NCI-H146 (cell line): ENCODE results near the gene SS18.

ENCODE experiments used
- DNase-seq: peaks from one replicate; lab custom pipeline; 2025; lab: John Stamatoyannopoulos, UW

Gene SS18

DNA sequence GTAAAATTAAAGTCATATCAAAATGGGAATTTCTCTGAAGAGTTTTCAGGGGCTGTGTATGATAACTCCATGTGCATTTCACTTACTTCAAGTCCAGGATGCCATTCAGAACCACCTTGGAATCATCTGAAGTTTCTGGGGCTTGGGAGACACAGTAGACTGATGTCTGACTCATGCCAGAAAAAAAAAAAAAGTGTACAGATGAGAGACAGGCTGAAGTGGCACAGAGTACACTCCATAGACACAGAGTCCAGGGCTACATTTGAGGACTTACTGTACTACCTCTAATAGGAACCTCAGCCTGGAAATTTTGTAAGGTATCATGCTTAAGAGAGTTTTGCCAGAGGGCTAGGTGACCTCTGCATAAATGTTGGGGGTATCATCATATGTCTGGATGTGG, 92.0 kb downstream of the SS18 start:
- DNase-seq: no peak

DNA sequence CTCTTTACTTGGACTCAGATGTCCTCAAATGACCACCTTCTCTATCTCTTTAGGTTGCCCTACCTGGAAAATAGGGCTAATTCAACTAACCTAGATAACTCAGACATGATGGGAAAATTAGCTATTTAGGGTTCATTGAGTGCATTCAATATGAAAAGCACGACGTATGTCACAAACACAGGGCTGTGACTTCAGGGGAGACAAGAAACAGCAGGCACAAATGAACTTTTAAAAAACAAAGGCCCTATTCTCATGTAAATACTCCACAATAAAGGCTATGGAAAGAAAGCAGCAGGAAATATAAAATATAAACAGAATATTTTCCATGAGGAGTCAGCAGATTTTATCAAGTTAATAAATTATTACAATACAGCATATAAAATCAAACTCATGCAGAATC, 97.8 kb downstream of the SS18 start:
- DNase-seq: no peak

DNA sequence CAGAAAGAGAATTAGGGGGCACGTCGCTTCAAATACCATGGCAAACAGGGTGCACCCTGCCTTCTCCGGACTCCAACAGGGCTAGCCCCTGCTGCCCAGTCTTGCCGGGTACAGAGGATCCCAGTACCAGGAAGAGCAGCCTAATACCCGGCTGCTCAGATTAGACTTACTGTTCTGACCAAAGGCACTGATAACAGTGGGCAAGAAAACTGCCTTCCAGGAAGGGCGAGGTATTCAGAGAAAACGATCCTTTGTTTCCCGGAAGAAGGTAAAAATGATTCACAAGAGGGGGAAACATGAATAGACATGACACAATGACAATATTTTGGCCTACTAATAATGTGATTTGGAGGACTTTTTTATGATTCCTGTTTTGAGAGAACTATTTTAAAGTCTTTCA, 99.9 kb downstream of the SS18 start:
- no peak for DNase-seq

DNA sequence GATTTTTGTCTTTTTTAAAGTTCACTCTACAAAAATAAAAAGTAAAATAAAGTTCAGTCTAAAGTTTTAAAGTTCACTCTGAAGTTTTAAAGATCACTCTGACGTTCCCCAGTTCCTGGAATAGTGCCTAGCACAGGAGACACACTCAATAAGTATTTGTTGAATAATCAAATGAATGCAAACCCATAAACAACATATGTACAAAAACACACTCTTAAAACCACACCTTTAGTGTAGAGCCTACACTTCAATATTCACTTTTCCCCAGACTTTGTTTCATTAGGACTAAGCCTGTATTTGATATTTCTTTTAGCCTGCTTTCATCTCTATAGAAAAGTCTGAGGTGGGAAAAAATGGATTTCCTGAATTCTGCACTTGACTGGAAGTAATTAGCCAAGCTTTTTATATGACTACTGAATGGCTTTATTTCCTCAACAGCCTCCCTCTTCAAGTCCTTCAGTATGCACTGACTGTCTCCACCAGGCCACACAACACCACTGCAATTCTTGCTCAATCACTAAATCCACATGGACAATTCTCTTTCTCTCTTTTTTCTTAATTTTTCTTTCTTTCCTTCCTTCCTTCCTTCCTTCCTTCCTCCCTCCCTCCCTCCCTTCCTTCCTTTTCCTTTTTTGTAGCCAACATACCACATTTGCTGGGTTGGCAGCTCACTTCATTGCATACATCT, 104.6 kb downstream of the SS18 start:
- no peak for DNase-seq

DNA sequence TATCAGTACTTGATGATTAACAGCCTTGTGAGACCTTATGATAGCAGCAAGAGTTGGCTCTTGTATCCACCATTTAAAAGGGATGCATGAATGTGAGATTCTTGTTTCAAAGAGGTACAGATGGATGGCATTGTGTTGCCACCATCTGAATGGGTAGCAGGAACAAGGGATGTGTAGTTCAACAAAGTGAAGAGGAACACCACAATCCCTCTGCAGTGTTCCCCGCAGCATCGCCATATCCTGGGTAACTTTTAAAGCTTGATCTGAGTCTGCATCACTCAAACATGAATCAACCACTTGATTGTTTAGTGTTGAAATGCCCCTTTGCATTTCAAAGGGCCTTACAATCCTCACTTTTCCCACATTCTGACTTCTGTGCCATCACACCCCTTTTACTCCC, 106.7 kb downstream of the SS18 start:
- no peak for DNase-seq

DNA sequence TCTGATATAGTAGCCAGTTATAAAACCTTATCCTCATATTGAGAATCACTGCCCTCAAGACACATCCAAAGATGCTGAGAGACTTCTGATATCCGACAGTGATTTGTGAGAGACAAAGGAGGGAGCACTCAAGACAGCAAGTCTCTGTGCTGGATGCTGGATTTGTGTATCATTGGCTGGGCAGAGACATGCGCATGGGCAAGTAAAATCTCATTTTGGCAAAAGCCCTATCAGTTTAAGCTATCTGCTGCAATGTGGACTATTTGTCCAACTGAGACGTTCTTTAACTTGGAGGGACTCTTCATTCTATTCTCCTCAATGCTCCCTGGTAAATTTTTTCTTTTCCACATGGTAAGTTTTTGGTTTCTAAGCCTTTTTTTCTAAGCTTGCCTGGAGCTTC, 107.5 kb downstream of the SS18 start:
- DNase-seq: no peak

DNA sequence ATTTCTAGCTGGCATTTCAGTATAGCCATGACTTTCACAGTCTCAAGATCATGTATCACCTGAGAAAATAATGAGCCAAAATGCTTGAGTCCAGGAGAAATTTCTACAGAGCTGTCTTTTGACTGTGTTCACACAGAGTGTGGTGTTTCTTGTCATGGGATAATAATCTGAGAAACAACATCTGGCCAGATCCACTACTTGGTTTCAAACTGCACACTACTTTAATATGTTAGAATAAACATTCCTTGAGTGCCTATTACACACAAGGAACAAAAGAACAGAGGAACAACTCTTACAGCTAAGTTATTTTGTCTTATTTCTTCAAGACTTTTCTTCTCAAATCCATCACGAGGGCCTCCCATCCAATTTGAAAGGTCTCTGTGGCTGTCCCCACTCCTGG, 108.3 kb downstream of the SS18 start:
- no peak for DNase-seq

DNA sequence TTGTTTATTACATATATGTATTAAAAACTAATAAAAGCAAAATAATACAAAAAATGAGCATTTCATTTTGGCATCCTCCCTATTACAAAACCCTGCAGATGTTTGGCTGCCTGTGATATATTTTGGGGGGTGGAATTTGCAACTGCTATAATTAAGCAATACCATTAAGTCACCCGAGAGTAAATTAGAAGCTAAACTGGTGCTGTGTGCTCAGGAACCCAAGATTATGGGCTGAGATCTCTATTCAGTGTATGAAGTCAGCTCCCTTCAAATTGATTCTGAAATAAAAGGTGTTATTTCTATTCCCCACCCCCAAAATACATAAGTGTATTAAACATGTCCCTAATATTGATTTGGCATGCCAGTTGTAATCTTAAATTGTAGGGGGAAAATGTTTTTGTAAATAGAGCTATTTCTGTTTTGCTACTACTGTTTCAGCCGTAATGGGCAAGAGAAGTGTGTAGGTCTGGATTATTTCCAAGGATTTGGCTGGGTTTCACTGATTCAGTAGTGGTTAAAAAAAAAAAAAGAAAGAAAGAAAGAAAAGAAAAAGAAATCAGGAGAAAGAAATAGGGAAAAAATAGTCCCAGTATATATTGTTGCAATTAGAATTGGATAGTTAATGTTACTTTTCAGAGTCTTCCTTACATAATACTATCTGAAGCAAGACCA, 110.9 kb downstream of the SS18 start:
- DNase-seq: no peak

DNA sequence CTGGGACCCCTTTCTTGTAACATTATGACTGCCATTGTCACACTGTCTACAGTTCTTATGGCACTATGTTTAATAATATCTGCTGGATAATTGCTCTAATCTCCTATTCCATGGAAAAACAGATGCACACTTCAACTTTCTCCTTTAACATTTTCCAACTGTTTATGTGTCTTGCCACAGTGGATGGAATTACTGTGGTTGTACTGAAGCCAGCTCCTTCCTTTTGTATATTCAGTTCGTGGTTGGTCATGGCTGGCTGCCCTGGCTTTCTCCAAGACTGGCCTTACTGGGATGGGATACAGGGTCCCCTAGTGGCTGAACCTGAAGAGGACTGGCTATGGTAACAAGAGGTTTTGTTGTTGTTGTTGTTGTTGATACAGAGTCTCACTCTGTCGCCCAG, 113.9 kb downstream of the SS18 start:
- no peak for DNase-seq

DNA sequence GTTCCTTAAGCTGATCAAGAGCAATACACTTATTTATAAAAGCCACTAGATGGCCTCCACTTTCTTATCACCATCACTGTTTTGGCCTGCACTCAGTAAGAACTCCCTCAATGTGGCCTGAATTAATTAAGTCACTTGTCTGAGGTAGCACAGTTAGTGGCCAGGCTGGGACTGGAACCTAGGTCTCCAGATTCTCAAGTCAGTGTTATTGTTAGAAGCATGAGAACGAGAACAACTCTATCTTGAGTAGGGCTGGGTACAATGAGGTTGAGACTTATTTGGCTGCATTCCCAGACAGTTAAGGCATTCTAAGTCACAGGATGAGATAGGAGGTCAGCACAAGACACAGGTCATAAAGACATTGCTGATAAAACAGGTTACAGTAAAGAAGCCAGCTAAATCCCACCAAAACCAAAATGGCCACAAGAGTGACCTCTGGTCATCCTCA, 115.8 kb downstream of the SS18 start:
- no peak for DNase-seq
